ENCODE results near the gene GSTA2. TPM values are rescaled to one million over a fixed set of nuclear protein-coding genes. Genes with fewer than 3 reads are reported as not detected.
"Not testable (repeated sequence)": the region's sequence is repeated elsewhere in the genome, so short reads cannot be mapped to it uniquely, and the experiment has no call there.

Gene GSTA2
- total RNA-seq, 1 donor from 2014 or later = not detected

- intact Hi-C loops (cut with micrococcal nuclease) = loop anchor here (10.0 kb wide), 1 partner anchor 759 kb away; no protein-coding TSS in a partner anchor
- no peak overlapping the region for H3K4me3 Mint-ChIP-seq
- H3K9me3 Mint-ChIP-seq = no peaks in the 10 kb centered on the region
- H3K36me3 Mint-ChIP-seq (ENCODE audit: low read depth) = no peaks in the 10 kb centered on the region
- H3K27ac Mint-ChIP-seq = no peak overlapping the region
- no peak for DNase-seq
- H3K4me1 Mint-ChIP-seq = no peaks in the 10 kb centered on the region
- H3K27me3 Mint-ChIP-seq = peaks cover 4% of the 10 kb centered on the region
These were observed 37.1 kb downstream of the GSTA2 start for GRCh38 chr6:52726193-52726542.

DNA sequence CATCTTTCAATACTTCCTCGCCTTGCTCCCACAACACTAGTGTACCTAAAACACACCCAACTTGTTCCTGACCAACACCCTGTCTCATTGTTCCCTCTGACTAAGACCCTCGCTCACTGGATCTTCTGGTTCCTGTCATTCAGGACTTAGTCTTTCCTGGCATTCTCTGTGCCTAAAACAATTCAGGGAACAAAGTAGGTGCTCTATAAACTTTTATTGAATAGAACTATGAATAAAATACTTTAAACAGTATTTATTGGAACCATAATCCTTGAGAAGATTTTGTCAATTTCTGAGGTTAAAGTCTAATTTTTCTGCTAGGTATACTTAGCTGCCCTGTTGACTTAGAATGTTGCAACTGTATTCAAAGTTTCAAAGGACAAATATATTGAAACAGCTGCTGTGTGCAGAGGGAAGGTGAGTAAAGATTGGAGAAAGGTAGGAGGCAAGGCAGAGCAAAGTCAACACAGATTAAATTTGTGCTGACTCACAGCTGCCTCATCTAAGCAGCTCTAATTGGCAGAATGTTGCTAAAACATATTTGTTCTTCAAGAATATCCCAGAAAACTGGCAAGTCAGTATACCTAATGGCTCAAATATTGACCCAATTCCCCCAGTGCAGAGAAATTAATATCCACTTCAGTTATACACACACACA is 37.6 kb downstream of the GSTA2 start:
- no peak for DNase-seq
- Mint-ChIP-seq H3K36me3 (ENCODE audit: low read depth) (no peaks in the 10 kb centered on the region), H3K4me1 (no peaks in the 10 kb centered on the region), H3K4me3 (no peak overlapping the region), H3K27ac (no peak overlapping the region), H3K27me3 (peaks cover 4% of the 10 kb centered on the region), H3K9me3 (no peaks in the 10 kb centered on the region)
- intact Hi-C loops (cut with micrococcal nuclease) = loop anchor here (10.0 kb wide), 1 partner anchor 759 kb away; no protein-coding TSS in a partner anchor

DNA sequence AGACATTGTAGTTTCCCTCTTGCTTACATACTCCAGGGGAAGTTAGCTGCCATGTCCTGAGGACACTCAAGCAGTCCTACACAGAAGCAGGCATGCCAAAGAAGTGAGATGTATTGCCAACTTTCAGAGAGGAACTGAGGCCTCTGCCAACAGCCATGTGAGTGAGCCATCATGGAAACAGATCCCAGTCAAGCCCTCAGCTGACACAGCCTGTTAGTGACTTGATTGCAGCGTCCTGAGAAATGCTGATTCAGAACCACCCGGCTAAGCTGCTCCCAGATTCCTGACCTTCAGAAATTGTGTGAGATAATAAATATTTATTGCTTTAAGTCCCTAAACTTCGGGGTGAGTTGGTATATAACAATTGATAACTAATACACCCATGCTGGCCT is 38.1 kb downstream of the GSTA2 start:
- Mint-ChIP-seq H3K27me3 (peaks cover 4% of the 10 kb centered on the region), H3K27ac (no peak overlapping the region), H3K4me3 (no peak overlapping the region), H3K4me1 (no peaks in the 10 kb centered on the region), H3K36me3 (ENCODE audit: low read depth) (no peaks in the 10 kb centered on the region), H3K9me3 (no peaks in the 10 kb centered on the region)
- intact Hi-C loops (cut with micrococcal nuclease) = loop anchor here (10.0 kb wide), 1 partner anchor 760 kb away; no protein-coding TSS in a partner anchor
- no peak for DNase-seq

DNA sequence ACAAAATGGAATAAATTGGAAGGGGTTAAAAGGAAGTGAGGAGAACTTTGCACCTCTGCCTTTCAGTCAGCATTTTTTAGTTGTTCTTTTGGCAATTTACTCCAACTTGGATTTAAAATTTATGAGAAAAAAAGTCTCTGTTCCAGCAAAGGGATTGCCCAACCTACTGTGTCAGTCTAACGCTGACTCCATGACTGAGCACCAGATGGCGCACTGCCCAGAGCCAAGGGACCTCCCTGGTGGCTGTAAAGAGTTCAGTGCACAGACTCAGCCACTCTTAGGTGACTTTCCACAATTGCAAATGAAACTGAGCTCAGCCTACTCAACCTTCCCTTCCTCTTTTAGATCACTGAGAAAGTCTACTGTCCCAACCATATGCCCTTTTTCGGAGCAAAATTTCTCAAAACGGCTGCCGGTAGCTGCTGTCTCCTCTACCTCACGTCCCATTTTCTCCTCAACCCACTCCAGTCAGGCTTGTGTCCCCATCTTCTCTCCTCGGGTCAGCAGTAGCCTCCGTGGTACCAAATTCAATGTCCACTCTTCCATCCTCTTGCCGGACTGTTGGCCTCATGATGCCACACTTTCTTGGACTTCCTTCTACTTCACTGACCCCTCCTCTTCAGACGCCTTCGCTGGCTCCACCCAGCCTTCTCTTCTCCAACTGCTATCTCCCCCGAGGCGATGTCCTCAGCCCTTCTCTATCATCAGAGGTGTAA is 38.7 kb downstream of the GSTA2 start:
- DNase-seq = peak; percentile 84
- intact Hi-C loops (cut with micrococcal nuclease) = loop anchor here (10.0 kb wide), 1 partner anchor 760 kb away; no protein-coding TSS in a partner anchor
- H3K4me3 Mint-ChIP-seq = no peak overlapping the region
- H3K36me3 Mint-ChIP-seq (ENCODE audit: low read depth) = no peaks in the 10 kb centered on the region
- H3K9me3 Mint-ChIP-seq = no peaks in the 10 kb centered on the region
- H3K4me1 Mint-ChIP-seq = no peaks in the 10 kb centered on the region
- peaks cover 4% of the 10 kb centered on the region for H3K27me3 Mint-ChIP-seq
- H3K27ac Mint-ChIP-seq = no peak overlapping the region

GRCh38 chr6:52724042-52724405 is 39.3 kb downstream of the GSTA2 start:
- Mint-ChIP-seq H3K9me3 (no peaks in the 10 kb centered on the region), H3K36me3 (ENCODE audit: low read depth) (no peaks in the 10 kb centered on the region), H3K27ac (no peak overlapping the region), H3K4me3 (no peak overlapping the region), H3K4me1 (no peaks in the 10 kb centered on the region), H3K27me3 (peaks cover 4% of the 10 kb centered on the region)
- intact Hi-C loops (cut with micrococcal nuclease) = loop anchor here (10.0 kb wide), 1 partner anchor 761 kb away; no protein-coding TSS in a partner anchor
- DNase-seq = no peak

DNA sequence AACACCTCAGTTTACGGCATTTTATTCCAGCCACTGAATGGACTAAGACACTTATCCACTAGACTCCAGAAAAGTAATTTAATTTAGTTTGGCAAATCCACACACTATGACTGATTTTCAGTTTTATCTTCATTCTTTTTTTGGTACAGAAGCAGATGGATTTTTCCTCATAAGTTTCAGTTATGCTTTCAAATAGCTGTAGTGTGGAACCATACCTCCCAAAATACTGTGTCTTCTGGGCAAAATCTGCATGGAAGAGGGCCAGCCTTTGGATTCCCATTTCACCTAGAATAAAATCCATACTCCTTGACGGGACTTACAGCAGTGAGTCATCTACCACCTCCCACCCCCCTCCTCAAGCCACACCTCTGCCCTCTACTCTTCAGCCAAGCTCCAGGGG is 43.0 kb downstream of the GSTA2 start:
- Mint-ChIP-seq H3K27me3 (peaks cover 6% of the 10 kb centered on the region), H3K27ac (no peak overlapping the region), H3K4me1 (no peaks in the 10 kb centered on the region), H3K9me3 (no peaks in the 10 kb centered on the region), H3K4me3 (no peak overlapping the region), H3K36me3 (ENCODE audit: low read depth) (no peaks in the 10 kb centered on the region)
- no peak for DNase-seq
- intact Hi-C loops (cut with micrococcal nuclease) = loop anchor here (10.0 kb wide), 1 partner anchor 764 kb away; no protein-coding TSS in a partner anchor

- intact Hi-C loops (cut with micrococcal nuclease) = no loop called here
- no peak for DNase-seq
- H3K4me1 Mint-ChIP-seq = no peaks in the 10 kb centered on the region
- no peak overlapping the region for H3K4me3 Mint-ChIP-seq
- H3K9me3 Mint-ChIP-seq = no peaks in the 10 kb centered on the region
- no peak overlapping the region for H3K27ac Mint-ChIP-seq
- H3K27me3 Mint-ChIP-seq = peaks cover 11% of the 10 kb centered on the region
- no peaks in the 10 kb centered on the region for H3K36me3 Mint-ChIP-seq (ENCODE audit: low read depth)
These were observed 44.7 kb downstream of the GSTA2 start for GRCh38 chr6:52718550-52718949.

DNA sequence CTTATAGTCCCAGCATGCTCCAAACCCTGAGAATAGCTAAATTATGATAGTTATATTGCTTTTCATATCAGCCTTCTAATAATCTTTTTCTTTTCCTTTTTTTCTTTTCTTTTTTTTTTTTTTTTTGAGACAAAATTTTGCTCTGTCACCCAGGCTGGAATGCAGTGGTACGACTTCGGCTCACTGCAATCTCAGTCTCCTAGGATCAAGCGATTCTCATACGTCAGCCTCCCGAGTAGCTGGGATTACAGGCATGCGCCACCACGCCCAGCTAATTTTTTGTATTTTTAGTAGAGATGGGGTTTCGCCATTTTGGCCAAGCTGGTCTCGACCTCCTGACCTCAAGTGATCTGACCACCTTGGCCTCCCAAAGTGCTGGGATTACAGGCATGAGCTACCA is 48.5 kb downstream of the GSTA2 start:
- peaks cover 11% of the 10 kb centered on the region for H3K27me3 Mint-ChIP-seq
- H3K4me3 Mint-ChIP-seq; intact Hi-C loops (cut with micrococcal nuclease); H3K27ac Mint-ChIP-seq; H3K36me3 Mint-ChIP-seq (ENCODE audit: low read depth); DNase-seq; H3K9me3 Mint-ChIP-seq; H3K4me1 Mint-ChIP-seq: not testable (repeated sequence)

DNA sequence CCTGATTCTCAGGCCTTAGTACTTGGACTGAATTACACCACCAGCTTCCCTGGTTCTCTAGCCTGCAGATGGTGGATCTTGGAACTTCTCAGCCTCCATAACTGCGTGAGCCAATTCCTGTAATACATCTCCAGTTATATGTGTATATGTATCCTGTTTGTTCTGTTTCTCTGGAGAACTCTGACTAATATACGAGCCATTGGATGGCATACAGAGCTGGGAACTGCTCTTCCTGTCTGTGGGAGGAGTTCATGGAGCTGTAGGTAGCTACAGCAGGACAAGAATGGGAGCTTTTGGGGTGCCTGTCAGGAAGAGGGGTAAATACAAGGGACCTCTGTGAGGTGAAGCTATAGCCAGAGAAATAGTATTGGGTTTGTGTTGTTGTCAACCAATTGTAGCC is 51.1 kb downstream of the GSTA2 start:
- H3K27ac Mint-ChIP-seq = no peak overlapping the region
- intact Hi-C loops (cut with micrococcal nuclease) = no loop called here
- no peaks in the 10 kb centered on the region for H3K9me3 Mint-ChIP-seq
- peaks cover 11% of the 10 kb centered on the region for H3K27me3 Mint-ChIP-seq
- no peaks in the 10 kb centered on the region for H3K36me3 Mint-ChIP-seq (ENCODE audit: low read depth)
- no peak overlapping the region for H3K4me3 Mint-ChIP-seq
- DNase-seq = no peak
- H3K4me1 Mint-ChIP-seq = no peaks in the 10 kb centered on the region

GRCh38 chr6:52707963-52708680 is 55.2 kb downstream of the GSTA2 start:
- H3K4me3 Mint-ChIP-seq = no peak overlapping the region
- DNase-seq = no peak
- peaks cover 6% of the 10 kb centered on the region for H3K27me3 Mint-ChIP-seq
- H3K4me1 Mint-ChIP-seq = no peaks in the 10 kb centered on the region
- no peaks in the 10 kb centered on the region for H3K36me3 Mint-ChIP-seq (ENCODE audit: low read depth)
- no peak overlapping the region for H3K27ac Mint-ChIP-seq
- intact Hi-C loops (cut with micrococcal nuclease) = no loop called here
- no peaks in the 10 kb centered on the region for H3K9me3 Mint-ChIP-seq

- Mint-ChIP-seq H3K4me1 (no peaks in the 10 kb centered on the region), H3K4me3 (no peak overlapping the region), H3K9me3 (no peaks in the 10 kb centered on the region), H3K27ac (no peak overlapping the region), H3K36me3 (ENCODE audit: low read depth) (no peaks in the 10 kb centered on the region), H3K27me3 (peaks cover 10% of the 10 kb centered on the region)
- no peak for DNase-seq
- intact Hi-C loops (cut with micrococcal nuclease) = no loop called here
These were observed 57.3 kb downstream of the GSTA2 start for GRCh38 chr6:52706001-52706400.

DNA sequence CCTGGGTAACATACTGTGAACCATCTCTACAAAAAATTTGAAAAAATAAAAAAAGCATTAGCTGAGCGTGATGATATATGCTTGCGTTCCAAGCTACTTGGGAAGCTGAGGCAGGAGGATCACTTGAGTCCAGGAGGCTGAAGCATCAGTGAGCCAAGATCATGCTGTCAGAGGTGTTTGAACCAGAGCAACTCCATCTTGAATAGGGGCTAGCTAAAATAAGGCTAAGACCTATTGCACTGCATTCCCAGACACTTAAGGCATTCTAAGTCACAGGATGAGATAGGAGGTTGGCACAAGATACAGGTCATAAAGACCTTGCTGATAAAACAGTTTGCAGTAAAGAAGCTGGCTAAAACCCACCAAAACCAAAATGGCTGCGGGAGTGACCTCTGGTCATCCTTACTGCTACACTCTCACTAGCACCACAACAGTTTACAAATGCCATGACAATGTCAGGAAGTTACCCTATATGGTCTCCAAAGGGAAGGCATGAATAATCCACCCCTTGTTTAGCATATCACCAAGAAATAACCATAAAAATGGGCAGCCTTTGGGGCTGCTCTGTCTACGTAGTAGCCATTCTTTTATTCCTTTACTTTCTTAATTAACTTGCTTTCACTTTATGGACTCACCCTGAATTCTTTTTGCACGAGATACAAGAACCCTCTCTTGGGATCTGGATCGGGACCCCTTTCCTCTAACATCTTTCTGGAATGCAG is 58.3 kb downstream of the GSTA2 start:
- DNase-seq; H3K27ac Mint-ChIP-seq; H3K27me3 Mint-ChIP-seq; H3K4me3 Mint-ChIP-seq; H3K4me1 Mint-ChIP-seq; intact Hi-C loops (cut with micrococcal nuclease); H3K9me3 Mint-ChIP-seq; H3K36me3 Mint-ChIP-seq (ENCODE audit: low read depth): not testable (repeated sequence)

DNA sequence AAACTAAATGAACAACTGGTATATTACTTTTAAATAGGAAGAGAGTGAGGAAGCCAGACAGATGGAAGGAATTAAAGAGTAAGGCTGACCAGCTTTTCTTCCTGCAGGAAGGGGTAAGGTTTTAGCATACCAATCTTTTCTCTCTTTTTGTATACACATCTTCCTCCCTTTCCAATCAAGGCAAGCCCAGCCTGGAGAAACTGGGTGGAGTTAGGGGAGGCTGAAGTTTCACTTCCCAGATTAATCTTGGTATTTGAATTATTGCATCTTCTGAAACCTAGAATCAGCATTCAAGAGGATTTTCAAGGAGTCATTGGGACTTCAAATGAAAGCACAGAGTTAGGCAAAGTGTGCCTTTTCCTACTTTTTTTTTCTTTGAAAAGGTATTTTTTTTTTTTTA is 59.2 kb downstream of the GSTA2 start:
- Mint-ChIP-seq H3K27ac (no peak overlapping the region), H3K4me1 (no peaks in the 10 kb centered on the region), H3K27me3 (peaks cover 14% of the 10 kb centered on the region), H3K4me3 (no peak overlapping the region), H3K36me3 (ENCODE audit: low read depth) (no peaks in the 10 kb centered on the region), H3K9me3 (no peaks in the 10 kb centered on the region)
- no peak for DNase-seq
- intact Hi-C loops (cut with micrococcal nuclease) = no loop called here
